GM12892 (cell line): Measurements from ENCODE around the gene TMPRSS12.

Experiments
- POLR2A ChIP-seq: IDR thresholded peaks from 2 replicates; pipeline ENCODE4 v1.6.1; 2011; ENCODE audit warnings: low read depth, low read length, control low read depth
- POLR2AphosphoS5 ChIP-seq: IDR thresholded peaks from 2 replicates; pipeline ENCODE4 v1.6.1; 2011; ENCODE audit warnings: low read depth, low read length, control low read depth
- TAF1 ChIP-seq: IDR thresholded peaks from 2 replicates; pipeline ENCODE4 v1.6.1; 2011; ENCODE audit warnings: low read depth, mild to moderate bottlenecking, control low read depth, low read length, borderline replicate concordance

- TF ChIP-seq POLR2A: no peak
- TF ChIP-seq TAF1: no peak
- TF ChIP-seq POLR2AphosphoS5: no peak
Measured at GRCh38 chr12:50928392-50928791, 85.7 kb downstream of the TMPRSS12 start.
